Stimulated activated CD4-positive, alpha-beta T cell treated with anti-CD3 and anti-CD28 coated beads, Interleukin-2, amount 100 ng/mL, for 4 hours (primary cell): ENCODE measurements around the gene AOC2.
"Not testable (repeated sequence)": the region's sequence is repeated elsewhere in the genome, so short reads cannot be mapped to it uniquely, and the experiment has no call there.

Source experiments
- DNase-seq: peaks from one replicate; pipeline ENCODE4 v3.0.0-alpha.2; 2020; ENCODE audit warnings: low read depth

Gene AOC2

GRCh38 chr17:42883802-42884558, 39.6 kb downstream of the AOC2 start:
- DNase-seq: no peak

GRCh38 chr17:42885806-42886205, 41.4 kb downstream of the AOC2 start:
- DNase-seq: not testable (repeated sequence)

DNA sequence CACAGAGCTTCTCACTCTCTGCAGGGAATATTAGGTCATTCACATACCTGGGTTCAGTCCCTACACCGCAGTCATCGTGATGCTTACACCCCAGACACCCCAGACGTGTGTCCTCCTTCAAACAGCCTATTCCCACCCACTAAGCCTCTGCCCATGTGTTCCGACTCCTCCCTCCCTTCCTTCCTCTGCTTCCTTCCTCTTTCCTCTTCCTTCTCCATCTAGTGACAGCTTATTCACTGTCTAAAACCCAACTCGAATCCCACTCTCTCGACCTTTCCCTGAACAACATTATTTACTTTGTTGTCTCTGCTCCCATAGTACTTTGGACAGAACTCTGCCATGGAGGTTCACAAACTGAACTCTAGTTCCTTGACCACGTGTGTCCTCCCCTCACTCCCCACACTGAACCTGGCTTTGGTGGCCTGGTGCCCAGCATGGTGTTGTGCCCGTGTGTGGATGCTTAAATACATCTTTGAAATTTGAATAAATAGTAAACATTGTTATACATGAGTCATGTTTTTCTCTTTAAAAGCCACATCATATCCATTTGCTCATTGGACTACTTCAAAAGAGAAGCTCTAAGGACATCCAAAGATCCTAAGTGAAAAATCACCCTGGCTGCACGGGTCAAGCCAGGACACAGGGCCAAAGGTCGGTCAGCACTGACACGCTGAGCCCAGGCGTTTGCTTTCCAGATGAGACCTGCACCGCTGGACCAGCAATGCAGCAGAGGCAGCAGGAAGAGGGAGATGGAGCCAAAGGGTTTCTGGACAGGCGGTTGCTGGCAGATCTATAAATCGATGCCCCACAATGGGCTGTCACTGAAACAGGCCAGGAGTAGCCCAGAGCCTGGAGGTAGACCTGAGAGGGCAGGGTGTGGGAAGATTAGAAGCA, 42.1 kb downstream of the AOC2 start:
- DNase-seq: no peak

- no peak for DNase-seq
Observed at GRCh38 chr17:42889809-42890208, 45.4 kb downstream of the AOC2 start.

- no peak for DNase-seq
Observed at GRCh38 chr17:42891539-42892152, 47.3 kb downstream of the AOC2 start.

- DNase-seq: no peak
Observed at GRCh38 chr17:42893359-42893758, 49.0 kb downstream of the AOC2 start.

DNA sequence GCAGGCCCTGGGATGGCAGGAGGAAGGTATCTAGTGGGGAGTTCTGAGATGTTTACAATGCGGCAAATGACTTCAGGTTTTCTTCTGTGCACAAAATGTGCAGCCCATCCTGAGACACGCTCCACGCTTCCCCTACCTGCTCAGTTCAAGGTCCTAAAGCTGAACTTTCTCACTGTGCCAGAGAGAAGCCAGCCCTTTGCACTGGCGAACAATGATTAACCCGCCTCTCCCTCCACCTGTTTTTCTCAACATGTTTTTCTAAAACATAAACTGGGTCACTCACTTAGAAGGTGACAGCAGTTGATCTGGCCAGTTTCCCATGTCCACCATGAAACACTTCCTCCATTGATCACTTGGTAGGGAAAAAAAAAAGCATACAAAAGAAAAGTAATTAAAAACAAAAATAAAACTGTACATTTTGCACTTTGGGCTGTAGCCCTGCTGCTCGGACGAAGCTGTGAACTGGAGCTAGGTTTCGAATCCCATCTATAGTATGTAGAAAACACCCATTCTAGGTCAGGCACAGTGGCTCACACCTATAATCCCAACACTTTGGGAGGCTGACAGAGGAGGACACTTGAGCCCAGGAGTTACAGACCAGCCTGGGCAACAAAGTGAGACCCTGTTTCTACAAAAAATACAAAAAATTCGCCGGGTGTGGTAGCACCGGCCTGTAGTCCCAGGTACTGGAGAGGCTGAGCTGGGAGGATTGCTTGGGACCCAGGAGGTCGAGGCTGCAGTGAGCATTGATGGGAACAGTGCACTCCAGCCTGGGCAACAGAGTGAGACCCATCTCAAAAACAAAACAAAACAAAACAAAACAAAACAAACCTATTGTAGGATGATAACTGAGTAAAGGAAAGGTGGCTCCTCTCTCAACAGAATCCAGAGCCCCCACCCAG, 50.2 kb downstream of the AOC2 start:
- no peak for DNase-seq

DNA sequence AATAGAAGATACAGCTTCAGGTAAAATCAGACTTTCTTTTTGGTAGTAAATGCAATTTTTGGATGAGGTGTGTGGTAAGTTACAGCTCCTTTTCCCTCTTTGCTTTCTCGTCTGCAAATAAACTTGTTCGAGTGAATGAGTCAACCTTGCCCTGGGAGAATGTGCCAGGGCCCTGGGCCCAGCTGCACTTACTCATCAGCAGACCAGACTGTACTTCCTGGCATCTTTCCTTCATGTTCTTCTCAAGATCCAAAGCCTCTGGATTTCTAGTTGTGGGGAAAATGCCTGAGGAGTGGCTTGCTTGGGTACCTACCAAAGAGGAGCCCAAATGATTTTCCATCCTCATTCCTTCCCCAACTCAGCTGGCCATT, 50.8 kb downstream of the AOC2 start:
- DNase-seq: no peak

DNA sequence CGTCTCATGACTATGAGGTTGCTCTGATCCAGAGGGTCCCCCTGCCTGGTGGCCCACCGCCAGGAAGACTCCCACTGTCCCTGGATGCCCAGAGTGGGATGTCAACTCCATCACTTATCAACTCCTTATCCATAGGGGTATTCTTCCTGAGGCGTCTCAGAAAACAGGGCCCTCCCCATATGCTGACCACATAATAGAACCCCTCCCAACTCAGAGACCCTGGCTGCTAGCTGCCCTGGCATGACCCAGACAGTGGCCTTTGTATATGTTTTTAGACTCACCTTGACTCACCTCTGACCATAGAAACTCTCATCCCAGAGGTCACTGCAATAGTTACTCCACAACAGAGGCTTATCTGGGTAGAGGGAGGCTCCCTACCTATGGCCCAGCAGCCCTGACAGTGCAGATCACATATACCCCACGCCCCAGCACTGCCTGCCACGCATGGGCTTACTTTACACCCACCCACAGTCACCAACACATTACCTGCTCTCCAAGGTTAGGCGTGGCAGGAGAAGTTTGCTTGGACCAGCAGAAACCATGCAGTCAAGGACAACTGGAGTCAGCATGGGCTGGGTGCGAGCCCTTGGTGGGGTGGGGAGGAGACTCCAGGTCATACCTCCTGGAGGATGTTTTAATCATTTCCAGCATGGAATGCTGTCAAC, 53.9 kb downstream of the AOC2 start:
- DNase-seq: no peak

- DNase-seq: not testable (repeated sequence)
Observed at GRCh38 chr17:42899981-42900380, 55.6 kb downstream of the AOC2 start.
